ENCODE results near the gene JADE1. TPM values are rescaled to one million over a fixed set of nuclear protein-coding genes. Genes with fewer than 3 reads are reported as not detected.

JADE1 gene
- total RNA-seq, result 10 to 100 TPM; 30.5 to 31.6 TPM

DNA sequence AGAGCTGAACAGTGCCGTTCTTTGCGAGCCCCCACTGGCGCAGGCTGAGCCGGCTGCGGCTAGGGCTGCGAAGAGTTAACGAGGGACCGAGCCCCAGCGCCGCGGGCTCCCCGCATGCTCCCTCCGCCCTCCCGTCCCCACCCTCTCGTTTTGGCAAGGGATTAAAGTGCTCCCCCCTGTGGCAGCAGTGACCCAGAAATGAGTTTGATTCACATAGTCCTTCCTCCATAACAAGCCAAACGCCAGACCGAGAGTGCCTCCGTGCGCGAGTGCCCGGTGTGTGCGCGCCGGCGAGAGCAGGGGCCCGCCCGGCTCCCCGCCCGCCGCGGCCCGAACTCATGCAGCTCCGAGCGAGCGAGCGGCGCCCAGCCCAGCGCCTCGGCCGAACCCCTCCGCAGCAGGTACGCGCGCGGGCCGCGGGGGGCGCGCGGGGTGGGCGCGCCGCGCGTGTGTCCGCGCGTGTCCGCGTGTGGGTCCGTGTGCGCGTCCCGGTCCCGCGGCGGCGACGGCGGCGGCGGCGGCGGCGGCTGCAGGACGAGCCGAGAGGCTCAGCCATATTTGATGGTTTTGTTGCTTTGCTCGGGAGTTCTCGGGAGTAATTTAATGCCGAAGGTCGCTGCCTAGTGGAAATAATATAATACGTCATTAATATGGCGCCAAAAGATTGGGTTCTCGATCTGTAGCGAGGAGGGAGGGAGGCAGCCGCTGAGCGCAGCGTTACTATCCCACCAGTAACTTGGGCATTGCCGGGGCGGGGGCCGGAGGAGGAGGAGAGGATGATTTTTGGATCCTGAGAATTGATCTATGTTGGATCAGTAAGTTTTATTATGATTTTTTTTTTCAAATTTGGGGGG is at the start of gene JADE1:
TSS of gene JADE1 (plus strand) at position 224 of the 854 bp plus-strand sequence. CDS start 22,059 bp downstream, outside the sequence.
- Mint-ChIP-seq H3K4me3 (peak within 1 kb of the TSS; percentile 99), H3K27ac (peak within 1 kb of the TSS; percentile 100), H3K27me3 (no peaks in the 10 kb centered on the region), H3K9me3 (no peaks in the 10 kb centered on the region), H3K36me3 (ENCODE audit: low read depth) (peaks cover 3% of the 10 kb centered on the region), H3K4me1 (ENCODE audit: low read depth) (peaks cover 12% of the 10 kb centered on the region)
- POLR2A ChIA-PET, result interaction anchor here (0.9 to 2.4 kb wide), 8 partner anchors 9 to 534 kb away, joined by 3 to 8 read pairs (median 4); partner anchors contain the start of gene PGRMC2
- ATAC-seq (peak; percentile 62), DNase-seq (peak; percentile 96)
- intact Hi-C loops (cut with micrococcal nuclease), result loop anchor here (5.0 to 10.0 kb wide), 5 partner anchors 53 to 615 kb away; partner anchors contain the start of genes C4orf33, PGRMC2 and SCLT1
- TF ChIP-seq, protein P1, sequence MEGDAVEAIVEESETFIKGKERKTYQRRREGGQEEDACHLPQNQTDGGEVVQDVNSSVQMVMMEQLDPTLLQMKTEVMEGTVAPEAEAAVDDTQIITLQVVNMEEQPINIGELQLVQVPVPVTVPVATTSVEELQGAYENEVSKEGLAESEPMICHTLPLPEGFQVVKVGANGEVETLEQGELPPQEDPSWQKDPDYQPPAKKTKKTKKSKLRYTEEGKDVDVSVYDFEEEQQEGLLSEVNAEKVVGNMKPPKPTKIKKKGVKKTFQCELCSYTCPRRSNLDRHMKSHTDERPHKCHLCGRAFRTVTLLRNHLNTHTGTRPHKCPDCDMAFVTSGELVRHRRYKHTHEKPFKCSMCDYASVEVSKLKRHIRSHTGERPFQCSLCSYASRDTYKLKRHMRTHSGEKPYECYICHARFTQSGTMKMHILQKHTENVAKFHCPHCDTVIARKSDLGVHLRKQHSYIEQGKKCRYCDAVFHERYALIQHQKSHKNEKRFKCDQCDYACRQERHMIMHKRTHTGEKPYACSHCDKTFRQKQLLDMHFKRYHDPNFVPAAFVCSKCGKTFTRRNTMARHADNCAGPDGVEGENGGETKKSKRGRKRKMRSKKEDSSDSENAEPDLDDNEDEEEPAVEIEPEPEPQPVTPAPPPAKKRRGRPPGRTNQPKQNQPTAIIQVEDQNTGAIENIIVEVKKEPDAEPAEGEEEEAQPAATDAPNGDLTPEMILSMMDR (IDR thresholded peaks at IDR 0.05), result peak; percentile 48
- CTCF ChIA-PET, result interaction anchor here (1.5 kb wide), 1 partner anchor 14 kb away, joined by 4 read pairs; no protein-coding TSS in a partner anchor

DNA sequence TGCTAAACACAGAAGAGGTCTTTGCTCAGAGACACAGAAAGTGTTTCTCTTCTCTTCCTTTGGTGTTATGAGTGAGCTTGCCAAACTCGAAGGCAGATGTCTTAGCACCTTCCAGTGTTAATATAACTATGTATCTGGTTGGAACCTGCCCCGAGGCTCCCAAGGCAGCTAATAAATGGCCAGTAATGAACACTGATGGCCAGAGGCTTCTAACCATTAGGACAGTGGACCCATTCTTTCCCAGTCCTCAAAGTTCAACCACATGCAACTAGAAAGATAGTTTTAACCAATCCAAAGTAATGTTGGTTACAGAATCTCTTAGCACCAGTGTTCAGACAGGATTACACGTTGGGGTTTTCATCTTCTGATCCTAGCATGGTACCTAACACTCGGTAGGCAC is 42.7 kb upstream of the JADE1 start:
- Mint-ChIP-seq H3K9me3 (no peaks in the 10 kb centered on the region), H3K27ac (no peak overlapping the region), H3K4me3 (no peak overlapping the region), H3K27me3 (no peaks in the 10 kb centered on the region), H3K4me1 (ENCODE audit: low read depth) (no peaks in the 10 kb centered on the region), H3K36me3 (ENCODE audit: low read depth) (no peaks in the 10 kb centered on the region)
- POLR2A ChIA-PET, result no interaction called here
- CTCF ChIA-PET, result interaction anchor here (0.7 kb wide), 1 partner anchor 514 kb away, joined by 3 read pairs; no protein-coding TSS in a partner anchor
- ATAC-seq (no peak), DNase-seq (no peak)
- intact Hi-C loops (cut with micrococcal nuclease), result no loop called here
- TF ChIP-seq, protein P1 (IDR thresholded peaks at IDR 0.05), result no peak

DNA sequence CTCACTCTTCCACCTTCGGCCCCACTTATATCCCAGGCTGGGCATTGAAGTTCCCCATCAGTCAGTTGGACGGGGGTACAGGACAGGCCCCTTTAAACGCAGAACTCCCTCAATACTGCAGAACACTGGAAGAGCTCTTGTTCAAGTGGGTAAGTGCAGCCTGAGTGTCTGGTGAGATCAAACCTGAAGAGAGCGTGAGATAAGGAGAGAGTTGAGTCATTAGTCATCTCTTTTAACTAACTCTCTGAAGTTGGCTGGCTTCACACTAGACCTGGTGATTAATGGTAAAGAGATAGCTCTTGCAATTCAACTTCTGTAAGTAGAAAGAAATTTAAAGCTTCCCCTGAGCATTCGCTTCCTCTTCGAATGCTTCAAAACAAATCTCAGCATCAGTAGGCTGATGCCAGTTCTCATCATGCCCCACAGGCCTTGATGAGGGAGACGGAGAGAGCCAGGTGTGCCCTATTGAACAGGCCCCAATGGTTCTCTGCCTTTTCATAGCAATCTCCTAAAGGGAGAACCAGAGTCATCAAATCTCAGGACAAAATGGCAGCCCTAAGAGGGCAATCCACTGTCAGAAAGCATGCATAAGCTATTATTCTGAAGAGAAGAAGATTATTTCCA is 41.0 kb upstream of the JADE1 start:
- DNase-seq (no peak), ATAC-seq (no peak)
- no peaks in the 10 kb centered on the region for H3K4me1 Mint-ChIP-seq (ENCODE audit: low read depth)
- TF ChIP-seq, protein P1 (IDR thresholded peaks at IDR 0.05), result no peak
- no peaks in the 10 kb centered on the region for H3K27me3 Mint-ChIP-seq
- ChIA-PET POLR2A (no interaction called here), CTCF (no interaction called here)
- H3K9me3 Mint-ChIP-seq, result no peaks in the 10 kb centered on the region
- intact Hi-C loops (cut with micrococcal nuclease), result no loop called here
- H3K36me3 Mint-ChIP-seq (ENCODE audit: low read depth), result no peaks in the 10 kb centered on the region
- no peak overlapping the region for H3K4me3 Mint-ChIP-seq
- H3K27ac Mint-ChIP-seq, result no peak overlapping the region

DNA sequence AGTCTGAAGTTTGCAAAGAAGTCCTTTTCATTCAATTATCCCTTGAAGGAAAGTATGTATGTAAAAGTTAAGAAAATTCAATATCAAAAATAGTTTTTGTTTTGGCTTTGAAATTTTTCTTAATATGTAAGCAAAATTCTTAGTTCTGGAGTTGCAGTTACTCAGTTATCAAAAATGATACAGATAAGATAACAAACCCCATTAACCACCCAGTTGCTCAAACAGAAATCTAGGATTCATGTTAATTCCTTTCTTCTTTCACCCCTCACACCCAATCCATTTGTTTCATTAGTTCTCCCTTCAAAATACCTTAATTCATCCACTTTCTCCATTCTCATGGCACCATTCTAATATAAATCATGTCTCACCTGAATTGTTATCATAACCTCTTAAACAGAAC is 40.5 kb upstream of the JADE1 start:
- no peak for ATAC-seq
- Mint-ChIP-seq H3K27ac (no peak overlapping the region), H3K9me3 (no peaks in the 10 kb centered on the region), H3K4me1 (ENCODE audit: low read depth) (no peaks in the 10 kb centered on the region), H3K36me3 (ENCODE audit: low read depth) (no peaks in the 10 kb centered on the region), H3K27me3 (no peaks in the 10 kb centered on the region), H3K4me3 (no peak overlapping the region)
- CTCF ChIA-PET, result no interaction called here
- intact Hi-C loops (cut with micrococcal nuclease), result no loop called here
- TF ChIP-seq, protein P1 (IDR thresholded peaks at IDR 0.05), result no peak
- POLR2A ChIA-PET, result no interaction called here
- no peak for DNase-seq

DNA sequence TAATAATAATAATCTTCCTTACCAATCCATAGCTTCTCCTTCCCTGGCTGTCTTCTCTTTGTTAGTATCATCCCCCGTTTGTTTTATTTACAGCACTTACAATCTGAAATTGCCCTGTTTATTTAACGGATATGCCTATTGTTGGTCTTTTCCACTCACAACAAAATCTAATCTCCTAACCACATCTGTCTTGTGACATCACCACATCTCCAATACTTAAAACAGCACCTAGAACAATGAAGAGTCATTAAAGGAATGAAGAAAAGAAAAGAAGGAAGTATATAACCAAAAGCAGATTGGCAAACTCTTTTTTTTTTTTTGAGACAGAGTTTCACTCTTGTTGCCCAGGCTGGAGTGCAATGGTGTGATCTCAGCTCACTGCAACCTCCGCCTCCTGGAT is 38.7 kb upstream of the JADE1 start:
- no peak for ATAC-seq
- no peak for DNase-seq
- Mint-ChIP-seq H3K9me3 (no peaks in the 10 kb centered on the region), H3K36me3 (ENCODE audit: low read depth) (no peaks in the 10 kb centered on the region), H3K27me3 (no peaks in the 10 kb centered on the region), H3K4me1 (ENCODE audit: low read depth) (no peaks in the 10 kb centered on the region), H3K4me3 (no peak overlapping the region), H3K27ac (no peak overlapping the region)
- TF ChIP-seq, protein P1 (IDR thresholded peaks at IDR 0.05), result no peak
- intact Hi-C loops (cut with micrococcal nuclease), result no loop called here
- POLR2A ChIA-PET, result no interaction called here
- CTCF ChIA-PET, result no interaction called here

Data from activated CD8-positive, alpha-beta T cell treated with anti-CD3 and anti-CD28 coated beads for 36 hours (primary cell).